HG03342 (cell line): ENCODE measurements around the gene CDRT15.
"Not testable (repeated sequence)": the region's sequence is repeated elsewhere in the genome, so short reads cannot be mapped to it uniquely, and the experiment has no call there.

Experiments
- ATAC-seq: cut with Tn5 transposase; IDR thresholded peaks from one replicate; pipeline ENCODE4 v1.9.1; 2021; ENCODE audit warnings: mild to moderate bottlenecking, moderate library complexity; ENCODE audit not compliant: unreplicated experiment

CDRT15 gene

DNA sequence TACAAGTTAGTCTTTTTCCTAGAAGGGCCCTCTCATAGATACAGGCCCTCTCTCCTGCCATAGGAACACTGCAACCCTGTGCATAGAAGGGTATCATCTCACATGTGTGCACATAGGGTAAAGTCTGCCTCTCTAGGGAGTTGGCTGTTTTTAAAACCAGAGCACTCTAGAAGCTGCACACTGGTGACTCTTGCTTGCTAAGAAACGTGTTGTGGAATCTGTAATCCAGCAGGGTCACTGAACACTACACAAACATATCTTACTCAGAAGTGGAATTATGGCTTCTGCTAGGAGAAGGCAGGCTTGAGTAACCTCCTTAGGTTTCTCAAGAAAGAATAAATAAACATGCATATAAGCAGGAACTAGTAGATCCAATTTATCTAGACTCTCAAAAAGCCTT is 45.9 kb downstream of the CDRT15 start:
- ATAC-seq, result not testable (repeated sequence)

GRCh38 chr17:14186443-14186842 is 50.2 kb downstream of the CDRT15 start:
- ATAC-seq, result not testable (repeated sequence)
